HG03060 (cell line): ENCODE measurements around the gene RNF4.
"Not testable (repeated sequence)": the region's sequence is repeated elsewhere in the genome, so short reads cannot be mapped to it uniquely, and the experiment has no call there.

Source experiments
- ATAC-seq: cut with Tn5 transposase; IDR thresholded peaks from one replicate; pipeline ENCODE4 v1.9.1; 2021; ENCODE audit warnings: low read depth, moderate number of reproducible peaks; ENCODE audit not compliant: unreplicated experiment

RNF4 gene

GRCh38 chr4:2457481-2458295 lies 11.2 kb upstream of the RNF4 start:
- ATAC-seq: no peak

GRCh38 chr4:2458546-2459491 lies 10.1 kb upstream of the RNF4 start:
- ATAC-seq: no peak

- ATAC-seq: no peak
These were observed 9.1 kb upstream of the RNF4 start for GRCh38 chr4:2459589-2460349.

GRCh38 chr4:2461246-2461960 lies 7.5 kb upstream of the RNF4 start:
- no peak for ATAC-seq

DNA sequence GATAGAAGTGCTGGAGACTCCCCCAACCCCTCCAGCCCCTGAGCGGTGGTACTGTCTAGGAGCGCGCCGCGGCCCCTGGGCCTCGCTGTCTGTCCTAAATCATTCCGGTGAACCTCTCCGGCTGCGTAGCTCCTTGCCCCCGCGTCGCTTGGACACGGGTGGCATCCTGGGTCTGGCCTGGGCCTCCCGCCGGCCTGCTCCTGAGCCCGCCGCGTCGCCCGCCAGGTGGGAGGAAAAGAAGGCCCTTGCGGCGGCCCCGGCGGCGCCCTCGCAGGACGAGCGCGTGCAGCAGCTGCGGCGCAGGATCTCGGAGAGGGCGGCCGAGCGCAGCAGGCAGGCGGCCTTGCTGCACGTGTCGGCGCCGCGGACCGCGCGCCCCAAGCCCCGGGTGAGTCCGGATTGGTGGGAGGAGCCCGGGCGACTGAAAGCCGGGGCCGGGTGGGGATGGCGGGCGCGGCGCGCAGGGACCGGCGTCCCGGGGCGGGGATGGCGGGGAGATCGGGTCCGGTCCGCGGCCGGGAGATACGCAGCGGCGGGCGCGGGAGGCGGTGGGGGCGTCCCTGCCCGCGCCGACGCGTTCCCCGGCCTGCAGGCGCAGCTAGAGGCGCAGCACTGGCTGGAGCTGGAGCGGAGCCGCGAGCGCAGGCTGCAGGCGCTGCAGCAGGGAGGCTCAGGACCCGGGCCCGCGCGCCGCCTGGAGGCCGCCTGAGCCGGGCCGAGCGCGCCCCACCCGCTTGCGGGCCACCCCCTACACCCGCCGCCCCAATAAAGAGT lies 6.5 kb upstream of the RNF4 start:
- no peak for ATAC-seq

GRCh38 chr4:2462992-2463762 lies 5.7 kb upstream of the RNF4 start:
- ATAC-seq: no peak

DNA sequence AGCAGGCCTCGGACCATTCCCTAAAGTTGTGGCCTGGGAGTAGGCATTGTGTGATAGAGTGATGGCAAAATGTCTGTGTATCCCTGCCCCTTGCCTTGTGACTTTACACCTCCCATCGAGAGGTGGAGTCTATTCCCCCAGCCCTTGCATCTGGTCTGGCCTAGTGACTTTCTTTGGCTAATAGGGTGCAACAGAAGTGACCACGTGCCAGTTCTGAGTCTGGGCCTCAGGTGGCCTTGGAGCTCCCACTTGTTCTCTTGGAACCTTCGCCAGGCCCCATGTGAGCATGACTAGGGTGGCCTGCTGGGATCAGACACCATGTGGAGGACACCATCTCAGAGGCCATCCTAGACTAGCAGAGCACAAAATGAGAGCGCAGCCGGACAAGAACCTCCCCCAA lies 3.9 kb upstream of the RNF4 start:
- no peak for ATAC-seq

DNA sequence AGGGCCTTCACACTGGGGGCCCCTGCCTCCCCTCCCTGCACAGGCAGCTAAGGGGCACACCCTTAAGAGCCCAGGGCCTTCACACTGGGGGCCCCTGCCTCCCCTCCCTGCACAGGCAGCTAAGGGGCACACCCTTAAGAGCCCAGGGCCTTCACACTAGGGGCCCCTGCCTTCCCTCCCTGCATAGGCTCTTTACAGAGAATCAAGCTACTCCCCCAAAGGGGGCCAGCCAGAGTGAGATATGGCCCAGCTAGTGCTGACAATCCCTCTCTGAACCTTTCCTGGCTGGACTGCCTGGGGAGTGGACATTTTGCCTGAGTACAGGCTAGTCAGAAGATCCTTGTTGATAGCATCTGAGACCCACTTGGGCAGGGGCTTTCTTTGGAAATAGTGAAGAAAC lies 3.4 kb upstream of the RNF4 start:
- not testable (repeated sequence) for ATAC-seq

- ATAC-seq: peak; percentile 31
These were observed 482 bp downstream of the RNF4 start for GRCh38 chr4:2469192-2469984.

DNA sequence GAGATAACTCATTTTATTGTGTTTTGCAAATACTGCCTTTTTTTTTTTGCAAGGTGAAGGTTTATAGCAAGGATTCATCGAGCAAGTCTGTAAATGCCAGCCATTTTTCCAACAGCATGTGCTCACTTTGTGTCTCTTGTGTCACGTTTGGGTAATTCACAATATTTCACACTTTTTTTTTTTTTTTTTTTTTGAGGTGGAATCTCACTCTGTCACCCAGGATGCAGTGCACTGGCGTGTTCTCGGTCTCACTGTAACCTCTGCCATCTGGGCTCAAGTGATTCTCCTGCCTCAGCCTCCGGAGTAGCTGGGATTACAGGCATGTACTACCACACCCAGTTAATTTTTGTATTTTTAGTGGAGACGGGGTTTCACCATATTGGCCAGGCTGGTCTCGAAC lies 1.9 kb downstream of the RNF4 start:
- no peak for ATAC-seq

DNA sequence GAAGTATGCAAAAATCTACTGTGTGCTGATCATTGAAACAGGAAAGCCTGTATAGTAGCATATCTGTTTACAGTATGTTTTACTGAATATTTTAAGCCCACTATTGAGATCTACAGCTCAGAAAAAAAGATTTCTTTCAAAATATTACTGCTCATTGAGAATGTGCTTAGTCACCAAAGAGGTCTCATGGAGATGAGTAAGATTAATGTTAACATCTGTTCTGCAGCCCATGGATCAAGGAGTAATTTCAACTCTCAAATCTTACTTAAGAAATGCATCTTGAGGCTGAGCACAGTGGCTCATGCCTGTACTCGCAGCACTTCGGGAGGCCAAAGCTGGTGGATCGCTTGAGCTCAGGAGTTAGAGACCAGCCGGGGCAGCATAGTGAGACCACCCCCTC lies 3.3 kb downstream of the RNF4 start:
- ATAC-seq: no peak

- no peak for ATAC-seq
These were observed 9.3 kb downstream of the RNF4 start for GRCh38 chr4:2478229-2478628.

- ATAC-seq: no peak
These were observed 11.7 kb downstream of the RNF4 start for GRCh38 chr4:2480649-2481048.

DNA sequence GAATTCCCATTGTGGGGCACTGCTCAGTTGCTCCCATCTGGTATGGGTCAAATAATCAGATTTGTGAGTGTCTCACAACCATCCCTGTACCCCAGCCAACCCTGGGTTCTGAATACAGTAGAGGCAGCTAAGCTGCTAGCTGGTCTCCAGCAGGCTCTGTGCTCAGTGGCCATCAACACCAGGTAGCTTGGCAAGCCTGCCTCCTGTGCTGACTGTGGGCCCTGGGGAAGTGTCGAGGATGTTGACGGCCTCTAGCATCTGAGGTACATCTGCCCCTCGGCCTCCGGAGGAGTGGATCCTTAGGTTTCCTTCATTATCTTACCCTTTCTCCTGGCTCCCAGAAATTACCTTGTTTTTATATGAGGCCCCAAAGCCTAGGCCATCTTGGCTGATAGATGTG lies 13.3 kb downstream of the RNF4 start:
- no peak for ATAC-seq

DNA sequence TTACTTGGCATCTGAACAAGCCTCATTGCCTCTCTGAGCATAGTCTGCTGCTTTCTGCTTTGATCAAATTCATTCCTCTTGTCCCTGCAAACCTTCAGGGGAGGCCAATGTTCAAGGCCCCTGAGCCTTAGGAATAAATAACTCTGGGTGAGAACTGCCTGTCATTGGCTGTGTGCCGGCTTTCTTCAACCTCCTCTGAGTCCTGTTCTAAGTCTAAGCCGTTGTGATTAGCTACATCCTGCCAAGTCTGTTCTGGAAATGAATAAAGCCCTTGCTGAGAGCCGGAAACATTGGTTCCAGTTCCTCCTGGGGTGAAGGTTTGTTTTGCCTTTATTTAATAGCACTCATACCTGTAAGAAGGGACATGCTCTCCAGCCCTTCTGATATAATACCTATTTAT lies 13.8 kb downstream of the RNF4 start:
- ATAC-seq: no peak

GRCh38 chr4:2483237-2483636 lies 14.3 kb downstream of the RNF4 start:
- no peak for ATAC-seq

DNA sequence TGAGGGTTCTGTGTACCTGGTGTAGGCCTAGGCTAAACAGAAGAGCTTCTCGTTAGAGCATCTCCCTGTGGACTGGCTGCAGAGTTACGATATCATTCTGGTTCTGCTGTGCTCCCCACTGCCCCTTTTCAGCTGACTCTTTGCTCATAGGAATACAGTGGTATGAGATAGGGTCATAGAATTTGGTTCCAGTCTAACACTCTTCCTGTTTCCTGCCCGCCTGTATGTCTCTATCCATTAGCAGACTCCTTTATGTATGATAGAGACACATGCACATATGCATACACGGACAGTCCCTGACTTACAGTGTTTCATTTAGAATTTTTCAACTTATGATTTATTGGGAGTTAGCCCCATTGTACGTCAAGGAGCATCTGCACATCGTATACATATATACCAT lies 15.3 kb downstream of the RNF4 start:
- ATAC-seq: no peak

- no peak for ATAC-seq
These were observed 16.1 kb downstream of the RNF4 start for GRCh38 chr4:2484993-2485392.
